Measurements from ENCODE around the gene VPS50. TPM values are rescaled to one million over a fixed set of nuclear protein-coding genes. Genes with fewer than 3 reads are reported as not detected.
"Not testable (repeated sequence)": the region's sequence is repeated elsewhere in the genome, so short reads cannot be mapped to it uniquely, and the experiment has no call there.

Gene VPS50
- total RNA-seq, 1 experiment from 2014 or later, result 9.2 TPM

GRCh38 chr7:93366816-93367215 is 134.7 kb downstream of the VPS50 start:
- peaks cover 4% of the 10 kb centered on the region for H3K36me3 Mint-ChIP-seq
- ChIA-PET CTCF (no interaction called here), POLR2A (no interaction called here)
- no peak overlapping the region for H3K27ac Mint-ChIP-seq
- no peak for TF ChIP-seq ZBTB21 (CRISPR knock-in tag; IDR thresholded peaks at IDR 0.05; ENCODE audit: borderline replicate concordance)
- no peak for TF ChIP-seq NR2C2 (CRISPR knock-in tag; IDR thresholded peaks at IDR 0.05)
- no peak for TF ChIP-seq HMGXB4 (CRISPR knock-in tag; IDR thresholded peaks at IDR 0.05)
- ATAC-seq (no peak), DNase-seq (ENCODE audit: low spot score) (no peak)
- H3K4me1 Mint-ChIP-seq, result no peaks in the 10 kb centered on the region
- no peak overlapping the region for H3K4me3 Mint-ChIP-seq
- H3K27me3 Mint-ChIP-seq (ENCODE audit: low read depth), result peaks cover 3% of the 10 kb centered on the region; the same call in 1 of the 2 replicates
- peaks cover 12% of the 10 kb centered on the region for H3K9me3 Mint-ChIP-seq

GRCh38 chr7:93367254-93367653 is 135.1 kb downstream of the VPS50 start:
- ChIA-PET POLR2A (no interaction called here), CTCF (no interaction called here)
- H3K4me1 Mint-ChIP-seq, result no peaks in the 10 kb centered on the region
- H3K27me3 Mint-ChIP-seq (ENCODE audit: low read depth), result peaks cover 3% of the 10 kb centered on the region; the same call in 1 of the 2 replicates
- H3K9me3 Mint-ChIP-seq, result peaks cover 17% of the 10 kb centered on the region
- DNase-seq (ENCODE audit: low spot score), result no peak
- no peak overlapping the region for H3K4me3 Mint-ChIP-seq
- TF ChIP-seq ATF2 (CRISPR knock-in tag; IDR thresholded peaks at IDR 0.05; ENCODE audit: borderline replicate concordance, low read depth) (no peak), ZNF138 (CRISPR knock-in tag; conservative IDR thresholded peaks at IDR 0.05) (no peak), RELA (CRISPR knock-in tag; IDR thresholded peaks at IDR 0.05; ENCODE audit: borderline replicate concordance) (no peak), NR2C2 (CRISPR knock-in tag; IDR thresholded peaks at IDR 0.05) (no peak), ETV6 (CRISPR knock-in tag; IDR thresholded peaks at IDR 0.05) (no peak), TCF7 (CRISPR knock-in tag; IDR thresholded peaks at IDR 0.05; ENCODE audit: low read depth) (no peak), HMGA2 (CRISPR knock-in tag; IDR thresholded peaks at IDR 0.05) (no peak), FOXP1 (CRISPR knock-in tag; IDR thresholded peaks at IDR 0.05; ENCODE audit: borderline replicate concordance) (no peak), CDX4 (CRISPR knock-in tag; IDR thresholded peaks at IDR 0.05; ENCODE audit: borderline replicate concordance) (no peak), JUN (CRISPR knock-in tag; IDR thresholded peaks at IDR 0.05) (no peak)
- peaks cover 6% of the 10 kb centered on the region for H3K36me3 Mint-ChIP-seq
- H3K27ac Mint-ChIP-seq, result no peak overlapping the region
- ATAC-seq, result no peak

- H3K36me3 Mint-ChIP-seq; H3K4me1 Mint-ChIP-seq; H3K27ac Mint-ChIP-seq; H3K4me3 Mint-ChIP-seq; ATAC-seq; DNase-seq (ENCODE audit: low spot score); POLR2A ChIA-PET; H3K27me3 Mint-ChIP-seq (ENCODE audit: low read depth); CTCF ChIA-PET: not testable (repeated sequence)
- H3K9me3 Mint-ChIP-seq, result peaks cover 18% of the 10 kb centered on the region
Measured at GRCh38 chr7:93370937-93371336, 138.8 kb downstream of the VPS50 start.

- no peak overlapping the region for H3K27ac Mint-ChIP-seq
- peaks cover 3% of the 10 kb centered on the region; the same call in 1 of the 2 replicates for H3K27me3 Mint-ChIP-seq (ENCODE audit: low read depth)
- peaks cover 9% of the 10 kb centered on the region for H3K4me1 Mint-ChIP-seq
- H3K9me3 Mint-ChIP-seq, result peaks cover 18% of the 10 kb centered on the region
- ChIA-PET CTCF (no interaction called here), POLR2A (no interaction called here)
- no peak for DNase-seq (ENCODE audit: low spot score)
- peaks cover 6% of the 10 kb centered on the region for H3K36me3 Mint-ChIP-seq
- H3K4me3 Mint-ChIP-seq, result no peak overlapping the region
- no peak for ATAC-seq
- TF ChIP-seq HMGXB4 (CRISPR knock-in tag; IDR thresholded peaks at IDR 0.05) (no peak), IRF2 (CRISPR knock-in tag; IDR thresholded peaks at IDR 0.05; ENCODE audit: borderline replicate concordance, low read depth) (no peak), IRF1 (CRISPR knock-in tag; IDR thresholded peaks at IDR 0.05) (no peak), ZNF281 (CRISPR knock-in tag; IDR thresholded peaks at IDR 0.05) (no peak), E2F5 (CRISPR knock-in tag; IDR thresholded peaks at IDR 0.05) (no peak)
Measured at GRCh38 chr7:93373537-93373936, 141.4 kb downstream of the VPS50 start.
